Activated CD4-positive, alpha-beta memory T cell treated with anti-CD3 and anti-CD28 coated beads, Interleukin-2, amount 10 ng/mL, durations not matched to agents 7 days and 5 days (primary cell): Measurements from ENCODE around the gene RNF125. TPM values are rescaled to one million over a fixed set of nuclear protein-coding genes. Genes with fewer than 3 reads are reported as not detected.

Experiments
- total RNA-seq, 2 experiments: library from RNA; stranded (reverse); gene quantifications; one replicate each; pipeline ENCODE4 v1.2.3, GENCODE V29; 2021

RNF125 gene
- total RNA-seq, 2 experiments from 2014 or later = 43.8 to 48.4 TPM

Other genes with a start within 250 kb of the RNF125 start
- gene TRAPPC8, start 75.7 kb upstream of the RNF125 start, total RNA-seq = 10 to 100 TPM; 40.1 to 42.7 TPM
- gene RNF138, start 73.0 kb downstream of the RNF125 start, total RNA-seq = 10 to 100 TPM; 64.6 to 67.0 TPM
- under 1 TPM in 1 of 2 experiments, not detected in 1; 0.13 TPM for gene MEP1B, start 171.2 kb downstream of the RNF125 start, total RNA-seq